ENCODE data around the gene ANKRD29.

Gene ANKRD29

GRCh38 chr18:23556145-23556780, 106.4 kb downstream of the ANKRD29 start (continued):
- TF ChIP-seq ZNF610 (tag by site-specific recombination; IDR thresholded peaks at IDR 0.05; ENCODE audit: borderline replicate concordance): no peak

DNA sequence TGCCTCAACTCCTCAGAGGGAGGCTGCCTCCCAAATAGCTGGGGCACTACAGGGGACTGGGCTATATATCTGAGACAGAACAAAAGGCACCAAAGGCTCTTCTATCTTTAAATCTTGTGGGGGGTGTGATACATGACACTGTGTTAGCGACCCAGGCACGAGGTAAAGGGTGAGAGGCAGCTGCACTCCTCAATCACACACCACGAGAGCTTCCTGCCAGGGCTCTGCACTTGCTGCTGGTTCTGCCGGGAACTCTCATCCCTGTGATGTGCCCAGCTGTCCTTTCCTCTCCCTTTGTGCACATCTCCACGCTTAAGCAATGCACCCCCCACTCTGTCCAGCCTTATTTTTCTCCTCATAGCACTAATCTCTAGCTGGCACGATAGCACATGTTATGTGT, 108.8 kb downstream of the ANKRD29 start:
- Histone ChIP-seq H3K4me1 (ENCODE audit: control insufficient read depth, insufficient read depth, low read length) (no peaks in the 10 kb centered on the region), H3K4me3 (ENCODE audit: low read depth, low read length) (no peak overlapping the region), H3K27ac (ENCODE audit: extremely low read depth, low read depth, low read length) (no peak overlapping the region), H3K9me3 (ENCODE audit: control insufficient read depth, insufficient read depth, low read depth, low read length) (no peaks in the 10 kb centered on the region), H3K36me3 (ENCODE audit: control insufficient read depth in 2 of 2, insufficient read depth in 1 of 2, low read length in 2 of 2) (peaks cover 21 to 87% of the 10 kb centered on the region in 2 experiments; a peak in 2 of 3 replicates)
- ChIA-PET CTCF (no interaction called here), POLR2A (no interaction called here)
- 0 out of 2 replicates have a peak, but pooled peaks have one; percentile 3 for TF ChIP-seq ZIC2 (tag by site-specific recombination; IDR thresholded peaks at IDR 0.05)
- TF ChIP-seq ZNF24 (tag by site-specific recombination; IDR thresholded peaks at IDR 0.05): no peak

DNA sequence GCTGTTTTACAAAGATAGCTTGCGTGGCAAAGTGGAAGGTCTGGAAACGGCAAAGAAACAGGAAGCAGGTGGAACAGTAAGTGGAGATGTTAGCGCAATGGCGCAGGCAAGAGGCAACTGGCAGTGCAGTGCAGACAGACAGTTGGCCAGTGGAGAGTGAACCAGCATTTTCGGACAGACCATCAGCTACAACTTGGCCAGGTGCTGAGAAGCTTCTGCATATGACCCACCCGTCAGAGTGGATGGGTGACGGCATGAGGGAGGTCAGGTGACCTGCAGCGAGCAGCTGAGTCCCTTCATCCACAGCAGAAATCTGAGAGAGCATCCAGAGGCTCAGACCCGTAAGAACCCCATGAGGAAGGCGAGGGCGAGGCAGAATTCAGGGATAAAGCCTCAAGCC, 110.2 kb downstream of the ANKRD29 start:
- POLR2A ChIA-PET: no interaction called here
- H3K9me3 ChIP-seq (ENCODE audit: control insufficient read depth, insufficient read depth, low read depth, low read length): no peaks in the 10 kb centered on the region
- H3K27ac ChIP-seq (ENCODE audit: extremely low read depth, low read depth, low read length): no peak overlapping the region
- H3K36me3 ChIP-seq (ENCODE audit: control insufficient read depth in 2 of 2, insufficient read depth in 1 of 2, low read length in 2 of 2): peaks cover 18 to 86% of the 10 kb centered on the region in 2 experiments; a peak in 2 of 3 replicates
- H3K4me3 ChIP-seq (ENCODE audit: low read depth, low read length): no peak overlapping the region
- CTCF ChIA-PET: interaction anchor here (1.0 to 1.2 kb wide), 2 partner anchors 12 to 35 kb away, joined by 3 to 5 read pairs; no protein-coding TSS in a partner anchor
- TF ChIP-seq KLF9 (tag by site-specific recombination; IDR thresholded peaks at IDR 0.05; ENCODE audit: low read depth) (no peak), TCF7L2 (IDR thresholded peaks at IDR 0.05; ENCODE audit: borderline replicate concordance, low read depth, low read length) (no peak), ZFP69B (tag by site-specific recombination; IDR thresholded peaks at IDR 0.05) (no peak), BCL11B (tag by site-specific recombination; IDR thresholded peaks at IDR 0.05; ENCODE audit: low read depth) (no peak), ZNF768 (tag by site-specific recombination; IDR thresholded peaks at IDR 0.05) (no peak), ZNF549 (tag by site-specific recombination; IDR thresholded peaks at IDR 0.05) (no peak), SP7 (tag by site-specific recombination; IDR thresholded peaks at IDR 0.05) (no peak), ZSCAN30 (tag by site-specific recombination; IDR thresholded peaks at IDR 0.05) (no peak), ZNF830 (tag by site-specific recombination; IDR thresholded peaks at IDR 0.05; ENCODE audit: low read depth) (no peak)
- TF ChIP-seq, protein P1, sequence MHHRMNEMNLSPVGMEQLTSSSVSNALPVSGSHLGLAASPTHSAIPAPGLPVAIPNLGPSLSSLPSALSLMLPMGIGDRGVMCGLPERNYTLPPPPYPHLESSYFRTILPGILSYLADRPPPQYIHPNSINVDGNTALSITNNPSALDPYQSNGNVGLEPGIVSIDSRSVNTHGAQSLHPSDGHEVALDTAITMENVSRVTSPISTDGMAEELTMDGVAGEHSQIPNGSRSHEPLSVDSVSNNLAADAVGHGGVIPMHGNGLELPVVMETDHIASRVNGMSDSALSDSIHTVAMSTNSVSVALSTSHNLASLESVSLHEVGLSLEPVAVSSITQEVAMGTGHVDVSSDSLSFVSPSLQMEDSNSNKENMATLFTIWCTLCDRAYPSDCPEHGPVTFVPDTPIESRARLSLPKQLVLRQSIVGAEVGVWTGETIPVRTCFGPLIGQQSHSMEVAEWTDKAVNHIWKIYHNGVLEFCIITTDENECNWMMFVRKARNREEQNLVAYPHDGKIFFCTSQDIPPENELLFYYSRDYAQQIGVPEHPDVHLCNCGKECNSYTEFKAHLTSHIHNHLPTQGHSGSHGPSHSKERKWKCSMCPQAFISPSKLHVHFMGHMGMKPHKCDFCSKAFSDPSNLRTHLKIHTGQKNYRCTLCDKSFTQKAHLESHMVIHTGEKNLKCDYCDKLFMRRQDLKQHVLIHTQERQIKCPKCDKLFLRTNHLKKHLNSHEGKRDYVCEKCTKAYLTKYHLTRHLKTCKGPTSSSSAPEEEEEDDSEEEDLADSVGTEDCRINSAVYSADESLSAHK (tag by site-specific recombination; IDR thresholded peaks at IDR 0.05): no peak
- H3K4me1 ChIP-seq (ENCODE audit: control insufficient read depth, insufficient read depth, low read length): no peaks in the 10 kb centered on the region

DNA sequence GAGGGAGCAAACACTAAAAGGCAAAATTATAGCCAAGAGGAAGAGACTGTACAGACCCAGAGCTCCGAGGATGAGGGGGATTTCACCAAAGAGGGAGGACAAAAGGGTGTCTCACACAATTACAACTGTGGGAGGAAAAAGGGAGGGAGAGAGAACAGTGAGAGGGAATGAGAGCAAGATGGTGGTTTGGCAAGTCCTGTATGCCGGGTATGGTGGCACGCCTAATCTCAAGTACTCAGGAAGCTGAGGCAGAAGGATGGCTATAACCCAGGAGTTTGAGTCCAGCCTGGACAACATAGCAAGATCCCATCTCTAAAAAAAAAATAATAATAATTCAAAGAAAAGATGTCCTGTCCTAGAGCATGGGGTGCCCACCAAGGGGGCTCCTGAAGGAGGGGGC, 110.7 kb downstream of the ANKRD29 start:
- H3K27ac ChIP-seq (ENCODE audit: extremely low read depth, low read depth, low read length): no peak overlapping the region
- H3K4me1 ChIP-seq (ENCODE audit: control insufficient read depth, insufficient read depth, low read length): no peaks in the 10 kb centered on the region
- POLR2A ChIA-PET: no interaction called here
- H3K4me3 ChIP-seq (ENCODE audit: low read depth, low read length): no peak overlapping the region
- CTCF ChIA-PET: interaction anchor here (1.0 to 1.2 kb wide), 2 partner anchors 11 to 35 kb away, joined by 3 to 5 read pairs; no protein-coding TSS in a partner anchor
- H3K9me3 ChIP-seq (ENCODE audit: control insufficient read depth, insufficient read depth, low read depth, low read length): no peaks in the 10 kb centered on the region
- peaks cover 21 to 86% of the 10 kb centered on the region in 2 experiments; a peak in 2 of 3 replicates for H3K36me3 ChIP-seq (ENCODE audit: control insufficient read depth in 2 of 2, insufficient read depth in 1 of 2, low read length in 2 of 2)
- TF ChIP-seq, protein P1 (tag by site-specific recombination; IDR thresholded peaks at IDR 0.05): no peak
- TF ChIP-seq ZNF175 (tag by site-specific recombination; IDR thresholded peaks at IDR 0.05): no peak
- TF ChIP-seq ZNF133 (tag by site-specific recombination; IDR thresholded peaks at IDR 0.05): no peak
- TF ChIP-seq ZNF555 (tag by site-specific recombination; conservative IDR thresholded peaks at IDR 0.05): no peak
- no peak for TF ChIP-seq ZSCAN4 (tag by site-specific recombination; IDR thresholded peaks at IDR 0.05)
- TF ChIP-seq ZNF223 (tag by site-specific recombination; IDR thresholded peaks at IDR 0.05): no peak
- TF ChIP-seq, protein P2, sequence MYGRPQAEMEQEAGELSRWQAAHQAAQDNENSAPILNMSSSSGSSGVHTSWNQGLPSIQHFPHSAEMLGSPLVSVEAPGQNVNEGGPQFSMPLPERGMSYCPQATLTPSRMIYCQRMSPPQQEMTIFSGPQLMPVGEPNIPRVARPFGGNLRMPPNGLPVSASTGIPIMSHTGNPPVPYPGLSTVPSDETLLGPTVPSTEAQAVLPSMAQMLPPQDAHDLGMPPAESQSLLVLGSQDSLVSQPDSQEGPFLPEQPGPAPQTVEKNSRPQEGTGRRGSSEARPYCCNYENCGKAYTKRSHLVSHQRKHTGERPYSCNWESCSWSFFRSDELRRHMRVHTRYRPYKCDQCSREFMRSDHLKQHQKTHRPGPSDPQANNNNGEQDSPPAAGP (tag by site-specific recombination; IDR thresholded peaks at IDR 0.05): no peak
- TF ChIP-seq, protein P3, sequence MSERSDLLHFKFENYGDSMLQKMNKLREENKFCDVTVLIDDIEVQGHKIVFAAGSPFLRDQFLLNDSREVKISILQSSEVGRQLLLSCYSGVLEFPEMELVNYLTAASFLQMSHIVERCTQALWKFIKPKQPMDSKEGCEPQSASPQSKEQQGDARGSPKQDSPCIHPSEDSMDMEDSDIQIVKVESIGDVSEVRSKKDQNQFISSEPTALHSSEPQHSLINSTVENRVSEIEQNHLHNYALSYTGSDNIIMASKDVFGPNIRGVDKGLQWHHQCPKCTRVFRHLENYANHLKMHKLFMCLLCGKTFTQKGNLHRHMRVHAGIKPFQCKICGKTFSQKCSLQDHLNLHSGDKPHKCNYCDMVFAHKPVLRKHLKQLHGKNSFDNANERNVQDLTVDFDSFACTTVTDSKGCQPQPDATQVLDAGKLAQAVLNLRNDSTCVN (tag by site-specific recombination; optimal IDR thresholded peaks at IDR 0.05): no peak
- no peak for TF ChIP-seq GLI2 (tag by site-specific recombination; IDR thresholded peaks at IDR 0.05; ENCODE audit: borderline replicate concordance, low read depth)

Measured in HEK293 (cell line).